GM21381 (cell line): ENCODE measurements around the gene CYP4F12.

Source experiments
- ATAC-seq: cut with Tn5 transposase; IDR thresholded peaks from one replicate; pipeline ENCODE4 v1.9.1; 2021; ENCODE audit warnings: mild to moderate bottlenecking, moderate library complexity; ENCODE audit not compliant: unreplicated experiment

Gene CYP4F12

DNA sequence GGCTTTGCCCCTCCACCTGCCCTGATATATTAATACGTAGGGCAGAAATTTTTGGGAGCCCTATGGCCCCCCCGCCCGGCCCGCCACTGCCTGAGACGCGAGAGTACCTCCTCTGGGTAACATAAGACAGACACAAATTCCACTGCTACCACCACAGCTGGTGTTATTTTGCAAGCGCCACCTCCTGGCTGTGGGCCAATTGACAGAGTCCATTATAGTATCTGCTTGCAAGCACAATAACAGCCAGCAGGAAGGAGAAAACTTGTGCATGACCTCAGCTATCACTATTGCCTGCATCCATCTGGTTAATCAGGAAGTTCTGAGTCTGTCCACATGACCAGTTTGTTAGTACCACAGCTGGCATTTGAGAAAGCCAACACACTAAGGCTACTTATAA is 29.6 kb downstream of the CYP4F12 start:
- ATAC-seq: no peak

DNA sequence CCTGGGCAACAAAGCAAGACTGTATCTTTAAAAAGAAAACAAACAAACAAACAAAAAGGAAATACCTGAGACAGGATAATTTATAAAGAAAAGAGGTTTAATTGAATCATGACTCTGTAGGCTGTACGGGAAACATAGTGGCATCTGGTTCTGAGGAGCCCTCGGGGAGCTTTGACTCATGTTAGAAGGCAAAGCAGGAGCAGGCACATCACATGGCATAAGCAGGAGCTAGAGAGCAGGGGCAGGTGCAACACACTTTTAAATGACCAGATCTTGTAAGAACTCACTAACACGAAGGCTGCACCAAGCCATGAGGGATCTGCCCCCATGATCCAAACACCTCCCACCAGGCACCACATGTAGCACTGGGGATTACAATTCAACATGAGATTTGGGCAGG is 41.8 kb downstream of the CYP4F12 start:
- no peak for ATAC-seq

DNA sequence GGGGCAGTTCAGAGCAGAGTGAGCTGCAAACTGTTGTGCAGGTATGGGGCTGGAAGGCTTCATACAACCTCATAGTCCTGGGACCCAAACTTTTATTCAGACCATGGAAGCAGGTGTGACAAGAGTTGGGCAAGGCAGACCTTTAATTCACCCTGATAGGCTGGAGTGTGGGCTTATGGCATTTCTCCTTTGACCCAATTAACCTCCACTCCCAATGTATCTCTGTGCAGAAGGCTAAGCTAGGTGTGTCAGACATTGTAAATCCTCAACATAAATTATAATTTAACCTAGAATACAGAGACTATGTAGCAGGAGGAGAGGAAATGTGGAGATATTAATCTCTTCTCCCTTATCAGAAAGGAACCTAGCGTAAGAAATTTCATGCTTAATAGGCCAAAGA is 42.8 kb downstream of the CYP4F12 start:
- ATAC-seq: no peak

DNA sequence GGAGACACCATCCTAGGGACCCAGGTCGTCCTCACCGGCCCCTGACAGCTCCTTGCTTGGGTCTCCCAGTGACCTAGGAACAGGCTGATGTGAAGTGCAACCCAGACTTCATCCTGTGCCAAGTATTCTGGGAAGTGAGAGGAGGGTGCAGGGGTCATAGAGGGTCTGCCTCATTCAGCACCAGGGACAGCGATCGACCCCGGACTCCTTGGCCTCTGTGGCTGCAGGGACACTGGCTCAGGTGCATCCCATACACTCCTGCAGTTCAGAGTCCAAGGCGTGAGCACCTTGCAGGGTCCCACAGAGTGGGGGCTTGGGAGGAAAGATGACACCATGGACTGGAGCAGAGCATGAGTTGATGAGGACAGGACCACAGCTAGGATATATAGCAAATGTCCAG is 44.9 kb downstream of the CYP4F12 start:
- ATAC-seq: no peak

DNA sequence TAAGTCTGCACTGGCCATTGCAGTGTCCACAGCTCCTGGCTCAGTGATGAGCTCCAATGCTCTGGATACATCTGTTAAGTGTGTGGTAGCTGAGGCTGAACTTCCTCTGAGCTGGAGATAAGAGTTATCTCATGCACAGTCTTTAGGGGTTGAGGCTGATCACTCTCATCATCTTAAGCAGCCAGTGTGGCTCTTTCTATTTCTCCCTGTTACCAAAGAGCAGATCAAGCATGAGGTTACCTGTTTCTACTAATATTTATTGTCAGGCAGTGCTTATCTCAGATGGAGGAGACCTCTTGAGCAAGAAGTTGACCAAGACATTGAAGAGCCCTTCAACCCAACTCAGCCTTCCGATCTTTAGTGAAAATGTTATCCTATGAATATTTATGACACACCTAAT is 48.4 kb downstream of the CYP4F12 start:
- ATAC-seq: no peak

DNA sequence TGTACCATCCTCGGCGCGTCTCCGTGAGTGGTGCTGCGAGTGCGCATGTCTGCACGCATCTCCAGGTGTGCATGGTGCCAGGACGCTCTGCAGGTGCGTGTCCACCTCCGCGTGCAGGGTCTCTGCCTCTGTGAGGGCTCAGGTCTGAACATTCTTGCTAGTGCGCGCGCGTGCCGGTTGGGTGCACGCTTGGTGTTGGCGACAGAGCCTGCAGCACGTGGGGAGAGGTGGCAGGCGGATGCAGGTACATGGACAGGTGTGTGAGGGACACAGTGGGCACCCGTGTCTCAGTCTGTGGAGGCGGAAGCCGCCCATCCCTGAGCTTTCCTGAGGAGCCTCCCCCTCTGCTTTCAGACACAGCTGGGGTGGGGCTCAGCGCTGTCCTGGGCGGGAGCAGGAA is 50.1 kb downstream of the CYP4F12 start:
- no peak for ATAC-seq

DNA sequence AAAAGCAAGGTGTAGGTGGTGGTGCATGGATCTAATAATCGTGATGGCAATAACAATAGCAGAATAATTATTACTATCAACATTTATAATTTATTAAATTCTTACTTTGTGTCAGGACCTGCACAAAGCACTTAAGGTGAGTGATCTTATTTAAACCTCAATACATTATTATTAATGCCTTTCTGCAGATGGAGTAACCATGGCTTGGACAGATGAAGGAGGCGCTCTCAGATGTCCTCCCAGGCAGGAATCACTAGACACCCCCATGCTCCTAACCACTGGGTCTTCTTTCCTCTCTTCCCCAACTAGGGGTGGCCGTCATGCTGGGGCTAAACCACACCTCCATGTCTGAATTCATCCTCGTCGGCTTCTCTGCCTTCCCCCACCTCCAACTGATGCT is 54.8 kb downstream of the CYP4F12 start, which contains the start of gene OR10H2:
Gene OR10H2, plus strand, starts transcription at position 301 of the 400 bp plus-strand sequence. Its CDS starts 20 bp downstream, at position 321.
- no peak for ATAC-seq

DNA sequence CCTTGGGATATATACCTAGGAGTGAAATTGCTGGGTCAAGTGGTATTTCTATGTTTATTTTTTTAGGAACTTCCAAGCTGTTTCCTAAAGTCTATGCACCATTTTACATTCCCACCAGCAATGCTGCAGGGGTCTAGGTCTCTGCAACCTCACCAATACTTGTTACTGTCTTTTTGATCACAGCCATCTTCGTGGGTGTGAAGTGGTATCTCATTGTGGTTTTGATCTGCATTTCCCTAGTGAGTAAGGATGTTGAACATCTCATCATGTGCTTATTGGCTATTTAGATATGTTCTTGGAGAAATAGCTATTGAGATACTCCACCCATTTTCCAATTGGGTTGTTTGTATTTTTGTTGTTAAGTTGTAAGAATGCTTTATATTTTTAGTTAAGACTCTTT is 57.7 kb downstream of the CYP4F12 start:
- no peak for ATAC-seq

DNA sequence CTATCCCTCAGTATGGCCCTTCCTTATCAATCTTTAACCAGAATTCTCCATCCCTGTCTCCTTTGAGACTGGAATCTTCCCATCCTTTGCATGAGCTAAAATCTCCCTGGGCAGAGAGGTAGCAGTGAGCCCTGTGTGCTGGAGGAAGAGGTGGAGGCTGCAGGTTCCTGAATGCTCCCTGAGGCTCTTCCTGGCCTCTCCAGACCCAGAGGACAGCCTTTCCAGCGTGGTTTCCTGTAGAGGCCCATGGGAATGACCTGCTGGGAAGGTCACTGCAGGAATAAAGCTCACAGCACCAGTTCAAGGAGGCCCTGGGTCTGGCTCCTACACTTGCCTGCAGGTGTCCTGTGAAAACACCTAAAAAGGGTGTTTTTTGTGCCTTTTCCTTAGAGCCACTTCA is 59.5 kb downstream of the CYP4F12 start:
- ATAC-seq: no peak

DNA sequence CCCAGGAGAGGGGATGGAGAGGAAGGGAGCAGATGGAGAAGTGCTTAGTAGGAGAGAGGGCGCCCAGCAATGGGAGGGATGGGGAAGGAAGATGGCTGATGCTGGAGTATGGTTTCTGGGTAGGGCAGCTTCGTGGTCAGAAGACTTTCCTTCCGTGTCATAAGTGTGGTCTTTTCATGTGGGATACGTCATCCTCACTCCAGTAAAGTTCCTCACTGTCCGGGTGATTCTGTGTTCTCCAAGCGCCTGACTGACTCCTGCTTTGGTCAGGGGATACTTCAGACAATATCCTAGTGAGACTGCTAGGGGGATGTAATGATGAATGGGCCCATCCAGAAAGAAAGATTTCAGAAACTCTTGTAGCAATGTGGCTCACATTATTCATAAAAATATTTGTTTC is 61.0 kb downstream of the CYP4F12 start:
- no peak for ATAC-seq

DNA sequence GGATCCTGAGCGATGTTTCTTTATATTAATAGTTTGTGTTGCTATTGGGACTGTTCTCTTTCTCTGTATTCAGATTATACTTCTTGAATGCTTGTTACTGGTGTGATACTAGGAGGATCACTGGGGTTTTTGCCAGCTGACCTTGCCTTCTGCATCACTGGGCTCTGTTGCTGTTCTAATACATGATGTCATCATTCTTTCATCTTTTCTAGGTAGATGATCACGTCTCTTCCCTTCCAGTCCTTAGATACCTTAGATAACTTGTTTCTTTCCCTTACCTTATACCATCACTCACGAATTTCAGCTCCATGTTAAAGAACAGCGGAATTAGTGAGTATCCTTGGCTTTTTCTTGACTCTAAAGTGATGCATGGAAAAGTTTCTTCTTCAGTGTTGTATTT is 64.8 kb downstream of the CYP4F12 start, which contains the start of gene OR10H3:
Gene OR10H3, plus strand, starts transcription at position 264 of the 400 bp plus-strand sequence. CDS start 3,408 bp downstream, outside the sequence.
- no peak for ATAC-seq

DNA sequence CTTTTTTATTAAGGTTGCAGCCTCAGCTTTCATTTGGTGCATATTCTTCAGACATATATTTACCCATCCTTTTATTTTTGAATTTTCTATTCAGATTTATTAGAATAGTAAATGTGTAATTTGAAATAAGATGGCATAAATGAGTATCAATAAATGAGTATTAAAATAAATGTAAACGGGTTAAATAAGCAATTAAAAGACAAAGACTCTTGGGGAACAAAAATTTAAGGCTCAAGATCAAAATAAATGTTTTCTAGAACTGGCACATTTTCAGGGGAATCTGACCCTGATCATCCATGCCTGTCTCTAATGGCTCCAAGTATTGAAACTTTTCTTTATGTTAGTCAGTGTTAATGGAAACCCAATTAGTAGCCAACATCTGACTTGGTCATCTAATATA is 67.9 kb downstream of the CYP4F12 start:
- no peak for ATAC-seq
